Neuronal stem cell (in vitro differentiated cells): ENCODE results near the gene LRP1B.

ENCODE experiments used
- DNase-seq: peaks from one replicate; pipeline ENCODE4 v3.0.0-alpha.2; 2013; ENCODE audit warnings: low spot score
- H2AFZ ChIP-seq: one replicate; pipeline ENCODE4 v1.6.1; 2013; ENCODE audit warnings: mild to moderate bottlenecking, low read length, inconsistent platforms
- H2AK5ac ChIP-seq: 2 replicates; pipeline ENCODE4 v1.6.1; 2013; ENCODE audit warnings: low read depth, mild to moderate bottlenecking, inconsistent platforms, low read length, moderate library complexity, mixed read lengths
- H2BK120ac ChIP-seq: 2 replicates; pipeline ENCODE4 v1.6.1; 2013; ENCODE audit warnings: low read depth, mild to moderate bottlenecking, inconsistent platforms, low read length, moderate library complexity, mixed read lengths
- H2BK12ac ChIP-seq: one replicate; pipeline ENCODE4 v1.6.1; 2013; ENCODE audit warnings: low read length, inconsistent platforms
- H2BK15ac ChIP-seq: 2 replicates; pipeline ENCODE4 v1.6.1; 2013; ENCODE audit warnings: mild to moderate bottlenecking, low read length, inconsistent platforms, mixed read lengths
- H2BK5ac ChIP-seq: one replicate; pipeline ENCODE4 v1.6.1; 2013; ENCODE audit warnings: inconsistent platforms, mild to moderate bottlenecking, low read length, moderate library complexity
- H3K14ac ChIP-seq: one replicate; pipeline ENCODE4 v1.6.1; 2013; ENCODE audit warnings: low read length, inconsistent platforms
- H3K18ac ChIP-seq: 2 replicates; pipeline ENCODE4 v1.6.1; 2013; ENCODE audit warnings: low read length, inconsistent platforms
- H3K23ac ChIP-seq: 2 replicates; pipeline ENCODE4 v1.6.1; 2013; ENCODE audit warnings: low read depth, mild to moderate bottlenecking, mixed read lengths, low read length, inconsistent platforms; ENCODE audit not compliant: poor library complexity
- H3K27ac ChIP-seq: replicated peaks from 3 replicates; pipeline ENCODE4 v1.5.1; 2013; ENCODE audit warnings: low read length, inconsistent platforms
- H3K27me3 ChIP-seq, 3 experiments: 2 replicates each; pipeline ENCODE4 v1.6.1; 2013; ENCODE audit warnings: low read length in 3 of 3, mild to moderate bottlenecking in 2 of 3, inconsistent platforms in 1 of 3, low read depth in 1 of 3, mixed read lengths in 1 of 3, moderate library complexity in 1 of 3; ENCODE audit not compliant: control insufficient read depth in 3 of 3, insufficient read depth in 3 of 3
- H3K36me3 ChIP-seq, 2 donors: replicated peaks in 1 of 2; 2 replicates each; pipeline ENCODE4 v1.6.1; 2013; ENCODE audit warnings: low read length in 2 of 2; ENCODE audit not compliant: control insufficient read depth in 2 of 2, insufficient read depth in 2 of 2
- H3K4ac ChIP-seq: 2 replicates; pipeline ENCODE4 v1.6.1; 2013; ENCODE audit warnings: inconsistent platforms, mild to moderate bottlenecking, low read length, moderate library complexity
- H3K4me1 ChIP-seq, 2 donors: 1 replicate in 1 of 2; 2 replicates in 1 of 2; pipeline ENCODE4 v1.6.1; 2013; ENCODE audit warnings: low read length in 2 of 2, low read depth in 1 of 2; ENCODE audit not compliant: control insufficient read depth in 2 of 2, insufficient read depth in 1 of 2
- H3K4me2 ChIP-seq: one replicate; pipeline ENCODE4 v1.6.1; 2013; ENCODE audit warnings: mild to moderate bottlenecking, low read length, inconsistent platforms; ENCODE audit not compliant: insufficient read depth, poor library complexity, severe bottlenecking
- H3K4me3 ChIP-seq, 2 donors: 2 replicates each; pipeline ENCODE4 v1.5.1; 2013; ENCODE audit warnings: low read length in 2 of 2, mild to moderate bottlenecking in 2 of 2, inconsistent platforms in 1 of 2, moderate library complexity in 1 of 2
- H3K79me1 ChIP-seq: one replicate; pipeline ENCODE4 v1.6.1; 2013; ENCODE audit warnings: low read depth, mild to moderate bottlenecking, inconsistent platforms, low read length, moderate library complexity
- H3K9ac ChIP-seq: one replicate; pipeline ENCODE4 v1.6.1; 2013; ENCODE audit warnings: mild to moderate bottlenecking, low read depth, low read length, inconsistent platforms; ENCODE audit not compliant: poor library complexity
- H3K9me3 ChIP-seq, 2 donors: replicated peaks in 1 of 2; 2 replicates each; pipeline versions ENCODE3 to v1.6.1; 2013; ENCODE audit warnings: low read length in 2 of 2, mild to moderate bottlenecking in 2 of 2, inconsistent platforms in 1 of 2, low read depth in 1 of 2, mixed read lengths in 1 of 2, moderate library complexity in 1 of 2; ENCODE audit not compliant: control insufficient read depth in 2 of 2, insufficient read depth in 1 of 2
- H4K8ac ChIP-seq: one replicate; pipeline ENCODE4 v1.6.1; 2013; ENCODE audit warnings: low read depth, mild to moderate bottlenecking, inconsistent platforms, low read length, moderate library complexity
- H4K91ac ChIP-seq: one replicate; pipeline ENCODE4 v1.6.1; 2013; ENCODE audit warnings: low read length, low read depth, mild to moderate bottlenecking, inconsistent platforms; ENCODE audit not compliant: poor library complexity
- WGBS, 2 donors: extraction: QIAGEN DNeasy Blood & Tissue Kit; methylation state at CpG; one replicate each; pipeline ENCODE4 v1.1.7; 2013; ENCODE audit warnings: missing lambda C conversion rate in 2 of 2, mixed read lengths in 1 of 2; ENCODE audit not compliant: insufficient read length in 2 of 2, insufficient replicate concordance in 1 of 2; ENCODE audit errors: extremely low coverage in 2 of 2; 5-methylcytosine and 5-hydroxymethylcytosine counted together

LRP1B gene

GRCh38 chr2:140295767-140296166, 1835.0 kb downstream of the LRP1B start:
- no peak overlapping the region for H3K14ac ChIP-seq
- DNase-seq: no peak
- H4K8ac ChIP-seq: no peak overlapping the region
- no peaks in the 10 kb centered on the region for H3K79me1 ChIP-seq
- no peak overlapping the region for H3K9ac ChIP-seq
- H2AK5ac ChIP-seq: no peak overlapping the region
- no peak overlapping the region for H4K91ac ChIP-seq
- no peaks in the 10 kb centered on the region for H3K9me3 ChIP-seq
- no peak overlapping the region for H3K4me2 ChIP-seq
- H2BK12ac ChIP-seq: no peak overlapping the region
- no peak overlapping the region for H3K18ac ChIP-seq
- H3K36me3 ChIP-seq: no peaks in the 10 kb centered on the region
- no peak overlapping the region for H2BK15ac ChIP-seq
- no peak overlapping the region for H2BK5ac ChIP-seq
- no CpG with 5 or more reads among the region's 1 CpG for WGBS, 2 donors
- H3K4me1 ChIP-seq: no peaks in the 10 kb centered on the region
- H3K4me3 ChIP-seq: no peak overlapping the region
- H2AFZ ChIP-seq: no peak overlapping the region
- H3K27ac ChIP-seq: no peak overlapping the region
- no peaks in the 10 kb centered on the region for H3K27me3 ChIP-seq
- H2BK120ac ChIP-seq: no peak overlapping the region
- H3K4ac ChIP-seq: no peak overlapping the region
- H3K23ac ChIP-seq: no peak overlapping the region

GRCh38 chr2:140288726-140289125, 1842.1 kb downstream of the LRP1B start:
- Histone ChIP-seq H3K4me1 (no peaks in the 10 kb centered on the region), H3K4me2 (no peak overlapping the region), H4K8ac (no peak overlapping the region), H3K18ac (no peak overlapping the region), H2BK5ac (no peak overlapping the region), H3K14ac (no peak overlapping the region), H3K9ac (no peak overlapping the region), H3K27me3 (no peaks in the 10 kb centered on the region), H3K36me3 (no peaks in the 10 kb centered on the region), H3K4me3 (no peak overlapping the region), H3K27ac (no peak overlapping the region), H4K91ac (no peak overlapping the region), H2BK15ac (no peak overlapping the region), H3K9me3 (no peaks in the 10 kb centered on the region), H3K4ac (no peak overlapping the region), H2AK5ac (no peak overlapping the region), H3K79me1 (no peaks in the 10 kb centered on the region), H3K23ac (no peak overlapping the region), H2BK120ac (no peak overlapping the region), H2BK12ac (no peak overlapping the region), H2AFZ (no peak overlapping the region)
- DNase-seq: no peak

GRCh38 chr2:140288213-140288612, 1842.6 kb downstream of the LRP1B start:
- Histone ChIP-seq H2BK120ac (no peak overlapping the region), H3K9ac (no peak overlapping the region), H3K4me1 (no peaks in the 10 kb centered on the region), H3K14ac (no peak overlapping the region), H3K27ac (no peak overlapping the region), H2AK5ac (no peak overlapping the region), H2BK5ac (no peak overlapping the region), H3K4me2 (no peak overlapping the region), H3K4ac (no peak overlapping the region), H2BK12ac (no peak overlapping the region), H3K27me3 (no peaks in the 10 kb centered on the region), H3K23ac (no peak overlapping the region), H3K18ac (no peak overlapping the region), H3K79me1 (no peaks in the 10 kb centered on the region), H2AFZ (no peak overlapping the region), H2BK15ac (no peak overlapping the region), H3K9me3 (no peaks in the 10 kb centered on the region), H3K36me3 (no peaks in the 10 kb centered on the region), H3K4me3 (no peak overlapping the region), H4K8ac (no peak overlapping the region), H4K91ac (no peak overlapping the region)
- no peak for DNase-seq
- WGBS, 2 donors: no CpG with 5 or more reads among the region's 2 CpGs

- Histone ChIP-seq H3K18ac (no peak overlapping the region), H3K23ac (no peak overlapping the region), H3K4me1 (no peaks in the 10 kb centered on the region), H2AFZ (no peak overlapping the region), H3K9me3 (no peaks in the 10 kb centered on the region), H2BK5ac (no peak overlapping the region), H3K4me3 (no peak overlapping the region), H3K9ac (no peak overlapping the region), H2AK5ac (no peak overlapping the region), H2BK120ac (no peak overlapping the region), H3K4me2 (no peak overlapping the region), H4K8ac (no peak overlapping the region), H3K36me3 (no peaks in the 10 kb centered on the region), H3K4ac (no peak overlapping the region), H3K79me1 (no peaks in the 10 kb centered on the region), H2BK12ac (no peak overlapping the region), H2BK15ac (no peak overlapping the region), H3K14ac (no peak overlapping the region), H4K91ac (no peak overlapping the region), H3K27ac (no peak overlapping the region), H3K27me3 (no peaks in the 10 kb centered on the region)
- WGBS, 2 donors: no CpG with 5 or more reads among the region's 1 CpG
- DNase-seq: no peak
Measured at GRCh38 chr2:140286377-140286776, 1844.4 kb downstream of the LRP1B start.
